HEK293 (cell line): ENCODE measurements around the gene HOTAIR.

Experiments
- CTCF ChIA-PET: fragments of 350-600 bp; formaldehyde crosslinking; extraction: SDS; loops from one replicate; lab custom pipeline; 2021; ENCODE audit warnings: antibody characterized with exemption; lab: Yijun Ruan, JAX
- POLR2A ChIA-PET: fragments of 300-600 bp; formaldehyde crosslinking; extraction: SDS; loops from one replicate; lab custom pipeline; 2020; ENCODE audit warnings: antibody characterized with exemption, inconsistent platforms; lab: Yijun Ruan, JAX
- H3K27ac ChIP-seq: fragments of 200-500 bp; sonication (Bioruptor generic); 2 replicates; pipeline ENCODE4 v1.5.1; 2014; ENCODE audit warnings: low read depth, low read length, control low read depth, inconsistent platforms; ENCODE audit errors: extremely low read depth
- H3K36me3 ChIP-seq, 2 experiments: fragments of 200-500 bp in 1 of 2; sonication (Bioruptor generic) in 1 of 2; 1 replicate in 1 of 2; 2 replicates in 1 of 2; pipeline ENCODE4 v1.5.1; 2014 to 2017; ENCODE audit warnings: inconsistent platforms in 2 of 2, low read length in 2 of 2; ENCODE audit not compliant: control insufficient read depth in 2 of 2, insufficient read depth in 1 of 2
- H3K4me1 ChIP-seq: fragments of 200-500 bp; sonication (Bioruptor generic); 2 replicates; pipeline ENCODE4 v1.5.1; 2014; ENCODE audit warnings: mild to moderate bottlenecking, low read length, inconsistent platforms; ENCODE audit not compliant: control insufficient read depth, insufficient read depth
- H3K4me3 ChIP-seq: 2 replicates; pipeline ENCODE4 v1.5.1; 2011; ENCODE audit warnings: low read depth, mild to moderate bottlenecking, control low read depth, low read length, moderate library complexity
- H3K9me3 ChIP-seq: fragments of 200-500 bp; sonication (Bioruptor generic); 2 replicates; pipeline ENCODE4 v1.5.1; 2014; ENCODE audit warnings: low read depth, low read length, inconsistent platforms; ENCODE audit not compliant: control insufficient read depth, insufficient read depth
- GLI2 ChIP-seq: fragments of 450-650 bp; formaldehyde crosslinking; IDR thresholded peaks from 2 replicates; pipeline ENCODE4; 2017; ENCODE audit warnings: missing biosample characterization, missing genetic modification characterization, low read depth, borderline replicate concordance
- MEIS1 ChIP-seq: sonication (generic); formaldehyde crosslinking; IDR thresholded peaks from 2 replicates; pipeline ENCODE4 v1.8.1; 2022; ENCODE audit warnings: missing genetic modification reagents, mild to moderate bottlenecking, borderline replicate concordance
- SALL2 ChIP-seq: fragments of 450-650 bp; formaldehyde crosslinking; IDR thresholded peaks from 2 replicates; pipeline ENCODE4 v1.5.0; 2017; ENCODE audit warnings: missing biosample characterization, mild to moderate bottlenecking, missing genetic modification characterization, borderline replicate concordance
- YY1 ChIP-seq: fragments of 450-650 bp; formaldehyde crosslinking; IDR thresholded peaks from 2 replicates; pipeline ENCODE4 v1.5.1; 2018; ENCODE audit warnings: missing biosample characterization, missing genetic modification characterization
- ZBTB20 ChIP-seq: fragments of 450-650 bp; formaldehyde crosslinking; IDR thresholded peaks from 2 replicates; pipeline ENCODE4 v1.5.1; 2016; ENCODE audit warnings: missing biosample characterization, missing genetic modification characterization
- ZBTB48 ChIP-seq: fragments of 450-650 bp; formaldehyde crosslinking; IDR thresholded peaks from 2 replicates; pipeline ENCODE4 v1.5.1; 2016; ENCODE audit warnings: missing biosample characterization, missing genetic modification characterization
- ZBTB6 ChIP-seq: fragments of 450-650 bp; formaldehyde crosslinking; IDR thresholded peaks from 2 replicates; pipeline ENCODE4 v1.5.1; 2017; ENCODE audit warnings: missing biosample characterization, missing genetic modification characterization
- ZFP37 ChIP-seq: fragments of 450-650 bp; formaldehyde crosslinking; IDR thresholded peaks from 2 replicates; pipeline ENCODE4 v1.5.1; 2016; ENCODE audit warnings: missing biosample characterization, missing genetic modification characterization
- ZNF10 ChIP-seq: fragments of 450-650 bp; formaldehyde crosslinking; IDR thresholded peaks from 2 replicates; pipeline ENCODE4 v1.5.1; 2017; ENCODE audit warnings: missing biosample characterization, missing genetic modification characterization
- ZNF175 ChIP-seq: fragments of 450-650 bp; formaldehyde crosslinking; IDR thresholded peaks from 2 replicates; pipeline ENCODE4 v1.5.1; 2016; ENCODE audit warnings: missing biosample characterization, missing genetic modification characterization
- ZNF18 ChIP-seq: fragments of 450-650 bp; formaldehyde crosslinking; IDR thresholded peaks from 2 replicates; pipeline ENCODE4 v1.5.1; 2016; ENCODE audit warnings: missing biosample characterization, missing genetic modification characterization
- ZNF184 ChIP-seq: fragments of 450-650 bp; IDR thresholded peaks from 2 replicates; pipeline ENCODE4 v1.5.1; 2018; ENCODE audit warnings: missing biosample characterization, mild to moderate bottlenecking, missing genetic modification characterization
- ZNF202 ChIP-seq: fragments of 450-650 bp; formaldehyde crosslinking; IDR thresholded peaks from 2 replicates; pipeline ENCODE4 v1.5.1; 2016; ENCODE audit warnings: missing biosample characterization, missing genetic modification characterization, borderline replicate concordance
- ZNF223 ChIP-seq: fragments of 450-650 bp; formaldehyde crosslinking; IDR thresholded peaks from 2 replicates; pipeline ENCODE4 v1.5.1; 2016; ENCODE audit warnings: missing biosample characterization, missing genetic modification characterization
- ZNF24 ChIP-seq: fragments of 450-650 bp; formaldehyde crosslinking; IDR thresholded peaks from 2 replicates; pipeline ENCODE4 v1.5.1; 2016; ENCODE audit warnings: missing biosample characterization, missing genetic modification characterization
- ZNF37A ChIP-seq: fragments of 450-650 bp; IDR thresholded peaks from 2 replicates; pipeline ENCODE4 v1.5.1; 2018; ENCODE audit warnings: missing biosample characterization, missing genetic modification characterization
- ZNF488 ChIP-seq: fragments of 450-650 bp; formaldehyde crosslinking; IDR thresholded peaks from 2 replicates; pipeline ENCODE4 v1.5.1; 2016; ENCODE audit warnings: missing biosample characterization, missing genetic modification characterization
- ZNF518A ChIP-seq: fragments of 450-650 bp; formaldehyde crosslinking; conservative IDR thresholded peaks from 2 replicates; pipeline ENCODE4 v1.5.1; 2016; ENCODE audit warnings: low read depth, missing biosample characterization, missing genetic modification characterization
- ZNF530 ChIP-seq: fragments of 450-650 bp; formaldehyde crosslinking; IDR thresholded peaks from 2 replicates; pipeline ENCODE4 v1.5.1; 2016; ENCODE audit warnings: low read depth, missing biosample characterization, missing genetic modification characterization
- ZNF596 ChIP-seq: fragments of 450-650 bp; IDR thresholded peaks from 2 replicates; pipeline ENCODE4 v1.5.0; 2018; ENCODE audit warnings: missing biosample characterization, mild to moderate bottlenecking, missing genetic modification characterization, moderate library complexity
- ZNF626 ChIP-seq: fragments of 450-650 bp; sonication (Bioruptor Pico); formaldehyde crosslinking; IDR thresholded peaks from 2 replicates; pipeline ENCODE4 v1.5.1; 2018; ENCODE audit warnings: missing biosample characterization, missing genetic modification characterization, inconsistent platforms
- ZNF701 ChIP-seq: fragments of 450-650 bp; formaldehyde crosslinking; IDR thresholded peaks from 2 replicates; pipeline ENCODE4 v1.5.1; 2016; ENCODE audit warnings: missing biosample characterization, missing genetic modification characterization

Gene HOTAIR

GRCh38 chr12:53937099-53937498 is 37.7 kb downstream of the HOTAIR start:
- Histone ChIP-seq H3K27ac (no peak overlapping the region), H3K36me3 (no peaks in the 10 kb centered on the region), H3K4me3 (no peak overlapping the region), H3K4me1 (0 out of 2 replicates have a peak, but pooled peaks cover 6% of the 10 kb centered on the region), H3K9me3 (no peaks in the 10 kb centered on the region)
- TF ChIP-seq SALL2 (tag by site-specific recombination), result no peak
- CTCF ChIA-PET, result interaction anchor here (0.7 to 2.2 kb wide), 2 partner anchors 131 to 145 kb away, joined by 3 to 7 read pairs; no protein-coding TSS in a partner anchor
- POLR2A ChIA-PET, result no interaction called here

- POLR2A ChIA-PET, result no interaction called here
- no peaks in the 10 kb centered on the region for H3K36me3 ChIP-seq
- H3K27ac ChIP-seq, result no peak overlapping the region
- no peaks in the 10 kb centered on the region for H3K4me1 ChIP-seq
- CTCF ChIA-PET, result interaction anchor here (0.6 to 1.6 kb wide), 3 partner anchors 16 to 234 kb away, joined by 3 to 9 read pairs (median 3); no protein-coding TSS in a partner anchor
- TF ChIP-seq ZBTB48 (no peak), ZNF10 (tag by site-specific recombination) (no peak), ZNF223 (tag by site-specific recombination) (0 out of 2 replicates have a peak, but pooled peaks have one; percentile 40)
- no peaks in the 10 kb centered on the region for H3K9me3 ChIP-seq
- no peak overlapping the region for H3K4me3 ChIP-seq
Measured at GRCh38 chr12:53935383-53936341, 39.1 kb downstream of the HOTAIR start.

- Histone ChIP-seq H3K36me3 (no peaks in the 10 kb centered on the region), H3K27ac (no peak overlapping the region), H3K9me3 (no peaks in the 10 kb centered on the region), H3K4me3 (no peak overlapping the region), H3K4me1 (no peaks in the 10 kb centered on the region)
- CTCF ChIA-PET, result interaction anchor here (2.1 kb wide), 1 partner anchor 141 kb away, joined by 9 read pairs; no protein-coding TSS in a partner anchor
- TF ChIP-seq ZNF488, result no peak
- TF ChIP-seq ZNF626, result no peak
- TF ChIP-seq ZNF175 (tag by site-specific recombination), result no peak
- TF ChIP-seq ZNF184 (tag by site-specific recombination), result no peak
- no peak for TF ChIP-seq ZNF37A (tag by site-specific recombination)
- TF ChIP-seq YY1 (tag by site-specific recombination), result no peak
- TF ChIP-seq MEIS1 (CRISPR knock-in tag), result no peak
- TF ChIP-seq GLI2 (tag by site-specific recombination), result no peak
- TF ChIP-seq ZNF518A, result no peak
- TF ChIP-seq ZNF202 (tag by site-specific recombination), result no peak
- TF ChIP-seq ZNF18 (tag by site-specific recombination), result no peak
- TF ChIP-seq ZFP37, result no peak
- no peak for TF ChIP-seq ZNF530 (tag by site-specific recombination)
- TF ChIP-seq ZNF24 (tag by site-specific recombination), result no peak
- no peak for TF ChIP-seq ZNF223 (tag by site-specific recombination)
- TF ChIP-seq ZNF596 (tag by site-specific recombination), result no peak
- TF ChIP-seq ZBTB20 (tag by site-specific recombination), result no peak
- TF ChIP-seq ZNF701, result no peak
- no peak for TF ChIP-seq ZBTB6 (tag by site-specific recombination)
- POLR2A ChIA-PET, result no interaction called here
Measured at GRCh38 chr12:53932915-53933314, 41.8 kb downstream of the HOTAIR start.
